Stimulated activated CD4-positive, alpha-beta T cell treated with anti-CD3 and anti-CD28 coated beads, Interleukin-15, amount 100 ng/mL, for 1 hour (primary cell): ENCODE results near the gene CALB2.

ENCODE experiments used
- DNase-seq, 2 donors: peaks; one replicate each; pipeline ENCODE4 v3.0.0-alpha.2; 2020; ENCODE audit warnings: low read depth in 1 of 2, low spot score in 1 of 2

Gene CALB2

GRCh38 chr16:71426069-71426879 is 67.8 kb downstream of the CALB2 start:
- DNase-seq, result no peak

GRCh38 chr16:71426880-71427615 is 68.5 kb downstream of the CALB2 start:
- DNase-seq, result no peak

- DNase-seq, result no peak
Measured at GRCh38 chr16:71428385-71428784, 69.9 kb downstream of the CALB2 start.

- no peak for DNase-seq
Measured at GRCh38 chr16:71428883-71429282, 70.4 kb downstream of the CALB2 start.

GRCh38 chr16:71429581-71429980 is 71.1 kb downstream of the CALB2 start:
- DNase-seq, result no peak

GRCh38 chr16:71430744-71431143 is 72.2 kb downstream of the CALB2 start:
- DNase-seq, result no peak

- DNase-seq, result no peak
Measured at GRCh38 chr16:71431176-71431575, 72.7 kb downstream of the CALB2 start.

- no peak for DNase-seq
Measured at GRCh38 chr16:71431991-71432390, 73.5 kb downstream of the CALB2 start.

- DNase-seq, result no peak
Measured at GRCh38 chr16:71432906-71433305, 74.4 kb downstream of the CALB2 start.

GRCh38 chr16:71436473-71436872 is 78.0 kb downstream of the CALB2 start:
- no peak for DNase-seq

GRCh38 chr16:71439523-71439922 is 81.0 kb downstream of the CALB2 start:
- DNase-seq, result no peak
